Measurements from ENCODE around the gene GADL1.

Gene GADL1

GRCh38 chr3:30875505-30875904 is 19.0 kb downstream of the GADL1 start:
- no peak for DNase-seq (ENCODE audit: low read depth)

GRCh38 chr3:30873671-30874070 is 20.8 kb downstream of the GADL1 start:
- DNase-seq (ENCODE audit: low read depth) = no peak

- DNase-seq (ENCODE audit: low read depth) = no peak
Measured at GRCh38 chr3:30872879-30873278, 21.6 kb downstream of the GADL1 start.

GRCh38 chr3:30871720-30872119 is 22.7 kb downstream of the GADL1 start:
- no peak for DNase-seq (ENCODE audit: low read depth)

- no peak for DNase-seq (ENCODE audit: low read depth)
Measured at GRCh38 chr3:30864836-30865235, 29.6 kb downstream of the GADL1 start.

- DNase-seq (ENCODE audit: low read depth) = no peak
Measured at GRCh38 chr3:30864132-30864531, 30.3 kb downstream of the GADL1 start.

GRCh38 chr3:30862004-30862403 is 32.5 kb downstream of the GADL1 start:
- no peak for DNase-seq (ENCODE audit: low read depth)

GRCh38 chr3:30858894-30859389 is 35.5 kb downstream of the GADL1 start:
- no peak for DNase-seq (ENCODE audit: low read depth)

- DNase-seq (ENCODE audit: low read depth) = no peak
Measured at GRCh38 chr3:30855400-30856292, 38.8 kb downstream of the GADL1 start.

GRCh38 chr3:30852833-30853232 is 41.6 kb downstream of the GADL1 start:
- no peak for DNase-seq (ENCODE audit: low read depth)

GRCh38 chr3:30848087-30848779 is 46.2 kb downstream of the GADL1 start:
- DNase-seq (ENCODE audit: low read depth) = no peak

- DNase-seq (ENCODE audit: low read depth) = no peak
Measured at GRCh38 chr3:30847592-30847991, 46.9 kb downstream of the GADL1 start.

- no peak for DNase-seq (ENCODE audit: low read depth)
Measured at GRCh38 chr3:30845606-30846005, 48.9 kb downstream of the GADL1 start.

GRCh38 chr3:30843877-30844276 is 50.6 kb downstream of the GADL1 start:
- DNase-seq (ENCODE audit: low read depth) = no peak

- DNase-seq (ENCODE audit: low read depth) = no peak
Measured at GRCh38 chr3:30836141-30836540, 58.3 kb downstream of the GADL1 start.

GRCh38 chr3:30835667-30836066 is 58.8 kb downstream of the GADL1 start:
- no peak for DNase-seq (ENCODE audit: low read depth)

GRCh38 chr3:30832961-30833575 is 61.4 kb downstream of the GADL1 start:
- no peak for DNase-seq (ENCODE audit: low read depth)

GRCh38 chr3:30827080-30827479 is 67.4 kb downstream of the GADL1 start:
- no peak for DNase-seq (ENCODE audit: low read depth)

- no peak for DNase-seq (ENCODE audit: low read depth)
Measured at GRCh38 chr3:30826531-30826942, 67.9 kb downstream of the GADL1 start.

- DNase-seq (ENCODE audit: low read depth) = no peak
Measured at GRCh38 chr3:30819067-30819798, 75.2 kb downstream of the GADL1 start.

- DNase-seq (ENCODE audit: low read depth) = no peak
Measured at GRCh38 chr3:30813734-30814133, 80.7 kb downstream of the GADL1 start.

Measured in stimulated activated CD8-positive, alpha-beta memory T cell treated with anti-CD3 and anti-CD28 coated beads, Interleukin-15, amount 100 ng/mL, for 1 hour (primary cell).